Body of pancreas (tissue), 4 donors: Measurements from ENCODE around the gene HSD17B8.

Experiments used
- POLR2A ChIP-seq, 3 donors: fragments of 450-650 bp; IDR thresholded peaks; one replicate each; pipeline ENCODE4 v1.6.1; 2016; ENCODE audit warnings: antibody characterized with exemption in 3 of 3, mild to moderate bottlenecking in 2 of 3
- TF ChIP-seq, protein P1 (sequence below), 7 experiments: fragments of 450-650 bp in 4 of 7; fragments of 200-600 bp in 3 of 7; sonication (generic) in 3 of 7; IDR thresholded peaks; one replicate each; pipeline ENCODE4 v1.5.1; 2016 to 2019; ENCODE audit warnings: antibody characterized with exemption in 7 of 7

DNA sequence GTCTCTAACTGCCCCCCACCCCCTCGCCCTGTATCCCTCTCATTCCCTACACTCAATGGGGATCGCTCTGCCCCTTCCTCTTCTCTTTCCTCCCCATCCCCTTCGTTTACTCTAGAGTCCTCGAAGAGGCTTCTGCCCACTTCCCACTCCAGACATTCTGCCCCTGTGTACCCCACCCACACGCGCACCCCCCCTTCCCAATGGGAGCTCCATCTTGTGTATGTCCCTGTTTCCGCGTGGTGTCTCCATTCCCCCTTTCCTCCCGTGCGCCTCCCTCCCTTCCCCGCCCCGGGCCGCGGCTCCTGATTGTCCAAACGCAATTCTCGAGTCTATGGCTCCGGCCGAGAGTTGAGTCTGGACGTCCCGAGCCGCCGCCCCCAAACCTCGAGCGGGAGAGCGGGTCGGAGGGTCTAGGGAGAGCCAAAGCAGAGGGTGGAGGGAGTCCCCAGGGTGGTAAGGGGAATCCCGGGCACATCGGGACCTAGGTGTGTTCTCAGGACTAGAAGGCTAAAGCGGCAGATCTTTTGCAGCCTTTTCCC, 3.2 kb downstream of the HSD17B8 start:
- TF ChIP-seq POLR2A (IDR thresholded peaks at IDR 0.05) = no peak
- TF ChIP-seq, protein P1, sequence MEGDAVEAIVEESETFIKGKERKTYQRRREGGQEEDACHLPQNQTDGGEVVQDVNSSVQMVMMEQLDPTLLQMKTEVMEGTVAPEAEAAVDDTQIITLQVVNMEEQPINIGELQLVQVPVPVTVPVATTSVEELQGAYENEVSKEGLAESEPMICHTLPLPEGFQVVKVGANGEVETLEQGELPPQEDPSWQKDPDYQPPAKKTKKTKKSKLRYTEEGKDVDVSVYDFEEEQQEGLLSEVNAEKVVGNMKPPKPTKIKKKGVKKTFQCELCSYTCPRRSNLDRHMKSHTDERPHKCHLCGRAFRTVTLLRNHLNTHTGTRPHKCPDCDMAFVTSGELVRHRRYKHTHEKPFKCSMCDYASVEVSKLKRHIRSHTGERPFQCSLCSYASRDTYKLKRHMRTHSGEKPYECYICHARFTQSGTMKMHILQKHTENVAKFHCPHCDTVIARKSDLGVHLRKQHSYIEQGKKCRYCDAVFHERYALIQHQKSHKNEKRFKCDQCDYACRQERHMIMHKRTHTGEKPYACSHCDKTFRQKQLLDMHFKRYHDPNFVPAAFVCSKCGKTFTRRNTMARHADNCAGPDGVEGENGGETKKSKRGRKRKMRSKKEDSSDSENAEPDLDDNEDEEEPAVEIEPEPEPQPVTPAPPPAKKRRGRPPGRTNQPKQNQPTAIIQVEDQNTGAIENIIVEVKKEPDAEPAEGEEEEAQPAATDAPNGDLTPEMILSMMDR (IDR thresholded peaks at IDR 0.05) = no peak
